Cardiac septum (tissue), 1 donor: ENCODE measurements around the gene BNC2. TPM values are rescaled to one million over a fixed set of nuclear protein-coding genes. Genes with fewer than 3 reads are reported as not detected.

Source experiments
- DNase-seq: peaks from one replicate; pipeline ENCODE4 v3.0.0-alpha.2; 2020; ENCODE audit warnings: low spot score
- intact Hi-C: fragments of 100-400 bp; cut with DNase I; formaldehyde crosslinking; loops from one replicate; pipeline ENCODE4 v1.14.0; 2022
- total RNA-seq: library from RNA; stranded (reverse); fragmentation: NEBNext Ultra II Directional; extraction: Animal tissue kit (Norgen Biotek cat#: 25700); gene quantifications from one replicate; pipeline ENCODE4 v1.2.1, GENCODE V29; 2021
- donor health status: DM: no; HTN: no; CAD: no.

BNC2 gene
- total RNA-seq, 1 donor from 2014 or later = 6.6 TPM

- intact Hi-C loops = no loop called here
- DNase-seq = no peak
Observed at GRCh38 chr9:16426716-16427115, 443.8 kb downstream of the BNC2 start.

DNA sequence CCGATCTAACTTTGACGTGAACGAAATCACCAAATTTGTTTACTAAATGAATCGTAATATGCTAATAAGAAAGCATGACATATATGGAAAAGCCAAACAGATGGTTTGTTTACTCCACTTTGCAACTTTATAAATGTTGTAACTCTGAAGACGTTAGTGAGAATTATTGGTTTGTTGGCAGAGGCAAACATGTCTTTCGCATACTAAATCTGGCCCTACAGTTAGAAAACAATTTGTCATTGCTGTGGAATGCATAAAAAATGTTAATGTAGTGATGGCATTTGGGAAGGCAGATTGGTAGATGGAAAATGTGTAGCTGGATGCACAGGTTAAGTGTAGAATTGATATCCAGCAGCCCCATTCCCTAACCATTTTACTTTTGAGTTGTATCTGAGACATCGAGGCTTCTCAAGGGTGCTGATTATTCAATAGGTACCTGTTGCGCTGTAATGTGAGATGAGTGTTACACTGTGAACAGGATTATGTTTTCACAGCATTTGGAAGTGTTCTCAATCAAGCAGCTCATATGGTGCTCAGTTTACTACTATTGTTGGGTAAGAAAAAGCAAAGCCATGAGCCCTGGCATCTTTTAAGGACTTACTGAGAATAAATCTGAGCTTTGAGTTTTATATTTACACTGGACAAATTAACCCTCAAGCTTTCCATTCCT, 444.8 kb downstream of the BNC2 start:
- DNase-seq = no peak
- intact Hi-C loops = no loop called here

DNA sequence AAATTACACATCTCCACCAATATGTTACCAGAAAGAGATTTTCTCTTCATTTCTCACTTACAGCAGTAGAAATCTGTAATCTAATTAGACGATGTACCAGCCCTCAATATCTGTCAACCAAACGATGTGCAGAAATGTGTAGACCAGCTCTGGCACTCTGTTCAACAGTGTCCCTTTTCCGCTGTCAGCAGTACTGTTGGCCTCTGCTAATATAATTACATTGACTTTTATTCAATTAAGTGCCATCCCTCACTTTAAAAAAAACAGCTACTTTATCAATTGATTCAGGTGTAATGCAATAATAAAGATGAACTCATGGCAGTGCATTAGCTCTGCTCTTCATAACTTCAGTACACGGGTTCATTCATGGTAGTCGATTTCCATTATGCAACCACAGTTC, 448.4 kb downstream of the BNC2 start:
- DNase-seq = no peak
- intact Hi-C loops = no loop called here

GRCh38 chr9:16421532-16421931, 448.9 kb downstream of the BNC2 start:
- intact Hi-C loops = no loop called here

DNA sequence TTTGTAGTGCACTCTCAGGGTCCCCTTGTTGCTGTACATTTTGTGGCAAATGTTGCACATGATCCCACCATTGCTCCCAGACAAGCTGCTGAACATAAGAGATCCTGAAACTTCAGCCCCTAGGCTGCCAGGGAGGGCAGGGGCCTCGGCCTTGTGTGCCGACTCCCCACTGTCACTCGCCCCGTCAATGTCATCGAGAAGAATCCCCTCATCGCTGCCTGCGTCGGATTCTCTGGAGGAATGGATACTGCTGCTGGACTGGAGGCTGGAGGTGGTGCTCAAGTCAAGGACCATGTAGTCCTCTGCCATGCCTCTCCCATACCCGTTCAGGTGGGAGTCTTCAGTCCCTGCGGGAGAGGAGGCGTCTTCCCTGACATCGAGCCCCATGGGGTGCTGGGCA, 451.3 kb downstream of the BNC2 start:
- DNase-seq = no peak
- intact Hi-C loops = no loop called here

More at GRCh38 chr9:16421532-16421931, 448.9 kb downstream of the BNC2 start:
- DNase-seq = no peak

DNA sequence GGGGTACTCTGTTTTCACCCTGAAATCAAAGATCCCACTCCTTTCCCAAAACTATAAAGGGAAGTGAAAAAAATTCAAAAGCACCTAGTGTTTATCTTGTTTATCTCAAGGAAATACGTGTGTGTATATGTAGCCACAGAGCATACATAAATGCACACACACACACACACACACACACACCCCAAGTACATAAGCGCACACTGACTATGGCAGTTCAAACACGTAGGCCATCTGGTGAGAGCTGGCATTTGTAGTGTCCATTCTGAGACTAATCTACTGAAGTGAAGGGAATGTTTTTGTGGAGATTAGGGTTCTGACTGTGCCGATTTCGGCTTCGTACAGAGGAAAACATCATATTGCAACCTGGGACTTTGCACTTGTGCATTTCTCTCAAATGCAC, 451.7 kb downstream of the BNC2 start:
- intact Hi-C loops = no loop called here
- no peak for DNase-seq

DNA sequence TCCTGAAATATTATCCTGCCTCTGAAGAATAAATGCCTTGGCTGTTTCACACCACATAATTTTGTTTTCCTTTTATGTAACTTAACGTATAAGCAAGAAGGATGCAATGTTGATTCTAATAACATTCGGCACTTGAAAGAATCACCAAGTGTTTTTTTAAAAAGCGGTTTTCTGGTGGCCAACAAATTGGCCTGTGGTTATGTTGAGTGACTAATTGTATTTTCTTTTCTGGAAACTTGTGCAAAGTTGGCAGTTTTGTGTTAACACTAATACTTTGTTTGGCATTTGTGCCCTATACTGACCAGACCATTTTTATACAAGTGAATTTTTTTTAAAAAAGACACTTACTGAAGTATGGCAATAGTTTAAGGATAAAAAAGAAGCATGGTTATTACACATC, 452.7 kb downstream of the BNC2 start:
- no peak for DNase-seq
- intact Hi-C loops = no loop called here

DNA sequence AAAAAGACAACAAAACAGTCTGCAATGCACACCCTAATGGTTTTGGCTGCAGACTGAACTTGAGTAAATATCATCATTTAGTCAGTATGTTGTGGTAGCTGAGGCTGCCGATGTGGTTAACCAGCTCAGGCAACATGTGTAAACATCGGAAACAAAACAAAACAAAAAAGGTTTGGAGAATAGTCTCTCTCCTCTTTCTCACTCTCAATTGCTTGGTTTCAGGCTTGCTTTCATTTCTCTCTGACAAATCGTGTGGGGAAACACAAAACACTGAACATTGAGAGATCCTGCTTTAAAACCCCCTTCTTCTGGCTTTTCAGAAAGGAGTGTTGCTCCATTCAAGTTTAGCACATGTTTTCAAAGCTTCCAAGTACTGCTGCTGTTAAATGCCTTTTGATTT, 453.3 kb downstream of the BNC2 start:
- intact Hi-C loops = no loop called here

GRCh38 chr9:16414451-16414850, 456.0 kb downstream of the BNC2 start:
- intact Hi-C loops = no loop called here

More for the DNA sequence above, 453.3 kb downstream of the BNC2 start:
- DNase-seq = no peak

DNA sequence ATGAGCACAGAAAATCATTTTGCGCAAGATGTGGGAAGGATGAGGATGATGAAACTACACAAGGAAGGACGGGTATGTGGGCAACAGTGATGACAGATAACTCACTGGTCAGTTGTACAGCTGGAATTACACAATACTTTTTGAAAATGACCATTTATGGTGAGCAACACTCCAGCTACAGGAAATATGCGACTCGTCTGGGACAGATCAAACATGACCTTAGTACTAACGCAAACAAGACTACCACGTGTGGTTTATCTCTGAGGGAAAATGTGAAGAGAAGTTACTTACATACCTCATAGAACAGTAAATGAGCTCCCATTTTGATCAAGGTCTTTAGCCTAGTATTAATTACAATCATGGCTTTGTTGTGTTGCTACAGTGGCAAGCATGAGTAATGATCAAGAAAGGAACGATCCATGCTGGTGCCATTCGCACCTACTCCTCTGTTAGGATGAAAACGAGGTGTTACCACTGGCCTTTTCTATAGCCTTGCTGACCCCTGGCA, 456.9 kb downstream of the BNC2 start:
- DNase-seq = no peak
- intact Hi-C loops = no loop called here

More at GRCh38 chr9:16414451-16414850, 456.0 kb downstream of the BNC2 start:
- no peak for DNase-seq

GRCh38 chr9:16412740-16413139, 457.7 kb downstream of the BNC2 start:
- intact Hi-C loops = no loop called here
- DNase-seq = no peak

GRCh38 chr9:16411311-16411710, 459.2 kb downstream of the BNC2 start:
- DNase-seq = no peak

GRCh38 chr9:16410601-16411280, 459.7 kb downstream of the BNC2 start:
- intact Hi-C loops = no loop called here
- DNase-seq = no peak

More at GRCh38 chr9:16411311-16411710, 459.2 kb downstream of the BNC2 start:
- intact Hi-C loops = no loop called here

- no peak for DNase-seq
Observed at GRCh38 chr9:16407617-16408016, 462.9 kb downstream of the BNC2 start.

GRCh38 chr9:16406526-16407225, 463.8 kb downstream of the BNC2 start:
- intact Hi-C loops = no loop called here
- no peak for DNase-seq

More at GRCh38 chr9:16407617-16408016, 462.9 kb downstream of the BNC2 start:
- intact Hi-C loops = no loop called here

DNA sequence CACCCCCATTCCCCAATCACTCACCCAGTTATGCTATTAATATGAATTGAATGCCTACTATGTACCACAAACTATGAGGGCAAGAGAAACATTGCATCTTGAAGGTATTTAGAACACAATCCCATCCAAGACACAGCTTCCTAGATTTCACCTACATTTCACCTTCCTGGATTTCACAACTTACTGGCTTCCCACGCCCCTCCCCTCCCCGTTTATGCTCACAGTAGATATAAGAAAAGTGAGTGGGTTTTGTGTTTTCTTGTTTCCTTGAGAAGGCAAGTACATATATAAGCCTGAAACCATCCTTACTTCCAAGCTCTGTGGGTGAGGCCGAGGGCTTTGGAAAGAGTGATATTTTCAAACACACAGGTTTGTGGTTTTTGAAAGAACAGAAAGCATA, 465.0 kb downstream of the BNC2 start:
- DNase-seq = no peak
- intact Hi-C loops = no loop called here

DNA sequence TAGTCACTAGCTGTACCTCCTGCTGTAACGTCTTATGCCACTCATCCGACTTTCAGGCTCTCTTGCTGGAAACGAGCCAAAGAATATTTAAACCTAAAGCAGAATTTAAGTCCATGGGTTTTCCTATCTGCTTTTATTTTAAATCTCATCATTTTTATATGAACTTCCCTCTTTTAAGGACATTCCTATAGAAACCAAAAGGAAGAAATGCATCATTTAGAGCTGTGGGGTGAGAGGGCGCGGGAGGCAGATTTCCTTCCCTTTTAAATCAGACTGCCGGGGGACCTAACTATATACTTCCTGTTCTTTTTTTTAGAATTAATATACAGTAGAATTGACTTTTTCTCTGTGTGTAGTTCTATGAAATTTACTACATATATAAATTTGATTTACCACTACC, 468.8 kb downstream of the BNC2 start:
- intact Hi-C loops = no loop called here
- no peak for DNase-seq

DNA sequence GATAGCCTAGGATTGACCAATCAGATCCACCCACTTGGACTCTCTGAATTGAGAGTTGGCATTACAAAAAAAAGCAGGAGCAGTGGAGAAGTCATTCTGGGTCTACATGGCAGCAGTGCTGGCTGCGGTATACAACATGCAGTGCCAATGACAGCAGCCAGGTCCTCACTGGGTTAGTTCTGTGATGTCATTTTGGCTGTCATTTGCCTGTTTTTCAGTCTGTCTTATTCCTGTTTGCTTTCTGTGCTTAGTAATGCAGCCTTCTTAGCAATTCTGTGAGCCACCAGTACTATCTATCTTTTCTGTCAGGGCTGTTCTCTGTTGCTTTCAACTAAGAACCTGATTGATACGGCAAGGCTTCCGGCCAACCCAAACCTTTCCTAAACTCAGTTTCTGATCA, 471.8 kb downstream of the BNC2 start:
- intact Hi-C loops = no loop called here
- DNase-seq = no peak

DNA sequence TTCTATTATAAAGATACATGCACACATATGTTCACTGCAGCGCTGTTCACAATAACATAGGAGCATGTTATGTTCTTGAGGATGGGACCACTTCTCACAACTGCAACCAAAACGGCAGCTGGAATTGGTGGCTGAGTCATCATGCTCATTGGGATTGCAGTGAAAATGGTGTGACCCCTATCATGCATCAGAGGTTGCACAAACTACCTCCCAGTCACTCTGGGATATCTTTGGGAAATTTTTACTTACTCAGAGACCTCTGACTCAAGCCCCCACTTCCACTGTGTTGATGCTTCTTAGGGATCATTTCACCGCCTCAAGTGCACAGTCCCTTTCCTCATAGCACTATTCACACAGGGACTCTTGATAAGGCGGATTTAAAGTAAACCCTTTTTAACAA, 474.1 kb downstream of the BNC2 start:
- intact Hi-C loops = no loop called here
- no peak for DNase-seq

DNA sequence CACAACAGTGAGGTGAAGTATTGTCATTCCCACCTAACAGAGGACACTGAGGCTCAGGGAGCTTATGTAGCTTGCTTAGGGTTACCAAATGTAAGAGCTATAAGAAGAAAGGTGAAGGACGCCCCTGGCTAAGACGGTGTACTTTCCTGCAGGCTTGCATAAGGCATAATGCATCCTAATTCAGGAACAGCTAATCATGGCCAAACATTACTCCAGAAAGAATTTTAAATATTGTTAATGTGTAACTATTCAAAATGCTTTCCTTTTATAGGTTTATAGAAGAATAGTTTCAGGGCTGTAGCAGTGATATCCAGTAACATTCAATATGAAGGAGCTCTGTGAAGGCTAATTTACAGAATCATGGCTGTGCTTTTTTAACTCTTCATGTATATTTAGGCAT, 479.1 kb downstream of the BNC2 start:
- DNase-seq = no peak
- intact Hi-C loops = no loop called here

DNA sequence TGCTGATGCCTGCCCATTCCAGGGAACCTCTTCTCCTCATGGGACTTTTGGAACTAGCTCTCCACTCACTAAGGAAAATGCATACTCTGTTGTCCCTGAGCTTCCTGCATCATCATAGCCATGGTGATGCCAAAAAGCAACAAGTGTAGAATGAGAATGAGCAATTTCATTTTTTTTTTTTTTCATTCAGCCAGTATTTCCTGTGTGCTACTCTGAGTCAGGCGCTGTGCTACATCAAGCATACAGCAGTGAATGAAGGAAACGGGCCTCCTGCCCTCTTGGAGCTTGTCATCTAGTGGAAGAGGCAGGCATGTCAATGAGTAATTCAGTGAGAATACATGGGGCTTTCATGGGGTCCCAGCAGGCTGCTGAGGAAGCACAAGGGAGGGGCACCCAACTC, 483.1 kb downstream of the BNC2 start:
- no peak for DNase-seq
- intact Hi-C loops = no loop called here
